ENCODE results near the gene MUC7. TPM values are rescaled to one million over a fixed set of nuclear protein-coding genes. Genes with fewer than 3 reads are reported as not detected.
"Not testable (repeated sequence)": the region's sequence is repeated elsewhere in the genome, so short reads cannot be mapped to it uniquely, and the experiment has no call there.

Gene MUC7
- total and polyA plus RNA-seq, 2 donors (not counting 1 experiment from before 2014, with no cell fraction given) = not detected

GRCh38 chr4:70488748-70489147, 16.8 kb downstream of the MUC7 start:
- ChIA-PET CTCF (no interaction called here), POLR2A (no interaction called here)
- Histone ChIP-seq H3K9ac (ENCODE audit: low read length) (no peak overlapping the region), H2AFZ (ENCODE audit: insufficient read depth, low read depth, low read length, poor library complexity, severe bottlenecking) (no peak overlapping the region), H4K20me1 (ENCODE audit: control insufficient read depth, insufficient read depth, low read length, poor library complexity, severe bottlenecking) (no peaks in the 10 kb centered on the region), H3K4me2 (replicated peaks; ENCODE audit: low read depth, low read length, poor library complexity, severe bottlenecking) (no peak overlapping the region), H3K36me3 (replicated peaks in 1 of 2; ENCODE audit: control extremely low read depth in 1 of 2, control insufficient read depth in 1 of 2, extremely low read depth in 1 of 2, insufficient read depth in 2 of 2, low read length in 1 of 2) (no peaks in the 10 kb centered on the region), H3K27me3 (replicated peaks in 1 of 4; ENCODE audit: control extremely low read depth in 1 of 4, control insufficient read depth in 3 of 4, insufficient read depth in 4 of 4, low read length in 3 of 4) (peaks cover 0 to 4% (median under 1%) of the 10 kb centered on the region in 4 experiments), H3K9me3 (ENCODE audit: control extremely low read depth in 1 of 3, control insufficient read depth in 2 of 3, insufficient read depth in 1 of 3, low read length in 2 of 3) (no peaks in the 10 kb centered on the region), H3K4me1 (ENCODE audit: control insufficient read depth in 2 of 2, insufficient read depth in 2 of 2, low read length in 2 of 2) (no peaks in the 10 kb centered on the region), H3K79me2 (ENCODE audit: control insufficient read depth, insufficient read depth, low read length) (no peaks in the 10 kb centered on the region), H3K27ac (ENCODE audit: low read length in 2 of 2) (no peak overlapping the region), H3K4me3 (ENCODE audit: control extremely low read depth in 1 of 5, extremely low read depth in 1 of 5, insufficient read depth in 1 of 5, low read depth in 2 of 5, low read length in 4 of 5) (no peak overlapping the region)
- Mint-ChIP-seq H3K4me1 (no peaks in the 10 kb centered on the region), H3K9me3 (ENCODE audit: insufficient read depth) (no peaks in the 10 kb centered on the region), H3K27me3 (peaks cover 6% of the 10 kb centered on the region), H3K4me3 (no peak overlapping the region), H3K27ac (no peak overlapping the region)
- WGBS (ENCODE audit: insufficient coverage) = no CpG with 5 or more reads among the region's 3 CpGs
- TF ChIP-seq EZH2 (IDR thresholded peaks at IDR 0.05; ENCODE audit: borderline replicate concordance, insufficient read depth, low read depth, low read length, poor library complexity, severe bottlenecking) = no peak
- DNase-seq = no peak
- intact Hi-C loops (cut with micrococcal nuclease) = no loop called here
- ATAC-seq (ENCODE audit: low read depth) = no peak

- ATAC-seq (ENCODE audit: low read depth) = no peak
- 88% methylated on average over 4 of the region's 6 CpGs for WGBS (ENCODE audit: insufficient coverage)
Measured at GRCh38 chr4:70496231-70496630, 24.2 kb downstream of the MUC7 start.

GRCh38 chr4:70501838-70502237, 29.8 kb downstream of the MUC7 start:
- DNase-seq; ATAC-seq (ENCODE audit: low read depth); H3K27ac ChIP-seq (ENCODE audit: low read length in 2 of 2); H3K9me3 Mint-ChIP-seq (ENCODE audit: insufficient read depth); H3K36me3 ChIP-seq (replicated peaks in 1 of 2; ENCODE audit: control extremely low read depth in 1 of 2, control insufficient read depth in 1 of 2, extremely low read depth in 1 of 2, insufficient read depth in 2 of 2, low read length in 1 of 2); H2AFZ ChIP-seq (ENCODE audit: insufficient read depth, low read depth, low read length, poor library complexity, severe bottlenecking); H3K27me3 Mint-ChIP-seq; H3K4me3 ChIP-seq (ENCODE audit: control extremely low read depth in 1 of 5, extremely low read depth in 1 of 5, insufficient read depth in 1 of 5, low read depth in 2 of 5, low read length in 4 of 5); CTCF ChIA-PET; H3K4me1 ChIP-seq (ENCODE audit: control insufficient read depth in 2 of 2, insufficient read depth in 2 of 2, low read length in 2 of 2); H3K9me3 ChIP-seq (ENCODE audit: control extremely low read depth in 1 of 3, control insufficient read depth in 2 of 3, insufficient read depth in 1 of 3, low read length in 2 of 3); H3K4me2 ChIP-seq (replicated peaks; ENCODE audit: low read depth, low read length, poor library complexity, severe bottlenecking); H3K4me1 Mint-ChIP-seq; H3K9ac ChIP-seq (ENCODE audit: low read length); H3K79me2 ChIP-seq (ENCODE audit: control insufficient read depth, insufficient read depth, low read length); H3K27me3 ChIP-seq (replicated peaks in 1 of 4; ENCODE audit: control extremely low read depth in 1 of 4, control insufficient read depth in 3 of 4, insufficient read depth in 4 of 4, low read length in 3 of 4); H3K4me3 Mint-ChIP-seq; H3K27ac Mint-ChIP-seq; H4K20me1 ChIP-seq (ENCODE audit: control insufficient read depth, insufficient read depth, low read length, poor library complexity, severe bottlenecking): not testable (repeated sequence)
- intact Hi-C loops (cut with micrococcal nuclease) = loop anchor here (10.0 kb wide), 1 partner anchor 817 kb away; no protein-coding TSS in a partner anchor
- POLR2A ChIA-PET = interaction anchor here (0.7 kb wide), 1 partner anchor 54 kb away, joined by 4 read pairs; no protein-coding TSS in a partner anchor
- no CpG with 5 or more reads among the region's 8 CpGs for WGBS (ENCODE audit: insufficient coverage)

More at GRCh38 chr4:70496231-70496630, 24.2 kb downstream of the MUC7 start:
- Histone ChIP-seq H3K36me3 (replicated peaks in 1 of 2; ENCODE audit: control extremely low read depth in 1 of 2, control insufficient read depth in 1 of 2, extremely low read depth in 1 of 2, insufficient read depth in 2 of 2, low read length in 1 of 2) (no peaks in the 10 kb centered on the region), H3K4me2 (replicated peaks; ENCODE audit: low read depth, low read length, poor library complexity, severe bottlenecking) (no peak overlapping the region), H3K4me1 (ENCODE audit: control insufficient read depth in 2 of 2, insufficient read depth in 2 of 2, low read length in 2 of 2) (no peaks in the 10 kb centered on the region), H3K27ac (ENCODE audit: low read length in 2 of 2) (no peak overlapping the region), H4K20me1 (ENCODE audit: control insufficient read depth, insufficient read depth, low read length, poor library complexity, severe bottlenecking) (no peaks in the 10 kb centered on the region), H3K4me3 (ENCODE audit: control extremely low read depth in 1 of 5, extremely low read depth in 1 of 5, insufficient read depth in 1 of 5, low read depth in 2 of 5, low read length in 4 of 5) (no peak overlapping the region), H3K27me3 (replicated peaks in 1 of 4; ENCODE audit: control extremely low read depth in 1 of 4, control insufficient read depth in 3 of 4, insufficient read depth in 4 of 4, low read length in 3 of 4) (no peaks in the 10 kb centered on the region), H3K9me3 (ENCODE audit: control extremely low read depth in 1 of 3, control insufficient read depth in 2 of 3, insufficient read depth in 1 of 3, low read length in 2 of 3) (no peaks in the 10 kb centered on the region), H3K79me2 (ENCODE audit: control insufficient read depth, insufficient read depth, low read length) (no peaks in the 10 kb centered on the region), H3K9ac (ENCODE audit: low read length) (no peak overlapping the region), H2AFZ (ENCODE audit: insufficient read depth, low read depth, low read length, poor library complexity, severe bottlenecking) (no peak overlapping the region)
- H3K27me3 Mint-ChIP-seq = no peaks in the 10 kb centered on the region
- H3K9me3 Mint-ChIP-seq (ENCODE audit: insufficient read depth) = no peaks in the 10 kb centered on the region
- intact Hi-C loops (cut with micrococcal nuclease) = no loop called here
- no peak overlapping the region for H3K4me3 Mint-ChIP-seq
- ChIA-PET CTCF (no interaction called here), POLR2A (no interaction called here)
- no peak for DNase-seq
- no peak overlapping the region for H3K27ac Mint-ChIP-seq
- no peak for TF ChIP-seq EZH2 (IDR thresholded peaks at IDR 0.05; ENCODE audit: borderline replicate concordance, insufficient read depth, low read depth, low read length, poor library complexity, severe bottlenecking)
- no peak for TF ChIP-seq CTCF (IDR thresholded peaks at IDR 0.05)
- H3K4me1 Mint-ChIP-seq = no peaks in the 10 kb centered on the region
